Neuronal stem cell (in vitro differentiated cells): ENCODE results near the gene CASP10.
"Not testable (repeated sequence)": the region's sequence is repeated elsewhere in the genome, so short reads cannot be mapped to it uniquely, and the experiment has no call there.

ENCODE experiments used
- DNase-seq: peaks from one replicate; pipeline ENCODE4 v3.0.0-alpha.2; 2013; ENCODE audit warnings: low spot score
- H2AFZ ChIP-seq: one replicate; pipeline ENCODE4 v1.6.1; 2013; ENCODE audit warnings: mild to moderate bottlenecking, low read length, inconsistent platforms
- H2AK5ac ChIP-seq: 2 replicates; pipeline ENCODE4 v1.6.1; 2013; ENCODE audit warnings: low read depth, mild to moderate bottlenecking, inconsistent platforms, low read length, moderate library complexity, mixed read lengths
- H2BK120ac ChIP-seq: 2 replicates; pipeline ENCODE4 v1.6.1; 2013; ENCODE audit warnings: low read depth, mild to moderate bottlenecking, inconsistent platforms, low read length, moderate library complexity, mixed read lengths
- H2BK12ac ChIP-seq: one replicate; pipeline ENCODE4 v1.6.1; 2013; ENCODE audit warnings: low read length, inconsistent platforms
- H2BK15ac ChIP-seq: 2 replicates; pipeline ENCODE4 v1.6.1; 2013; ENCODE audit warnings: mild to moderate bottlenecking, low read length, inconsistent platforms, mixed read lengths
- H2BK5ac ChIP-seq: one replicate; pipeline ENCODE4 v1.6.1; 2013; ENCODE audit warnings: inconsistent platforms, mild to moderate bottlenecking, low read length, moderate library complexity
- H3K14ac ChIP-seq: one replicate; pipeline ENCODE4 v1.6.1; 2013; ENCODE audit warnings: low read length, inconsistent platforms
- H3K18ac ChIP-seq: 2 replicates; pipeline ENCODE4 v1.6.1; 2013; ENCODE audit warnings: low read length, inconsistent platforms
- H3K23ac ChIP-seq: 2 replicates; pipeline ENCODE4 v1.6.1; 2013; ENCODE audit warnings: low read depth, mild to moderate bottlenecking, mixed read lengths, low read length, inconsistent platforms; ENCODE audit not compliant: poor library complexity
- H3K27ac ChIP-seq: replicated peaks from 3 replicates; pipeline ENCODE4 v1.5.1; 2013; ENCODE audit warnings: low read length, inconsistent platforms
- H3K27me3 ChIP-seq, 3 experiments: 2 replicates each; pipeline ENCODE4 v1.6.1; 2013; ENCODE audit warnings: low read length in 3 of 3, mild to moderate bottlenecking in 2 of 3, inconsistent platforms in 1 of 3, low read depth in 1 of 3, mixed read lengths in 1 of 3, moderate library complexity in 1 of 3; ENCODE audit not compliant: control insufficient read depth in 3 of 3, insufficient read depth in 3 of 3
- H3K36me3 ChIP-seq, 2 donors: replicated peaks in 1 of 2; 2 replicates each; pipeline ENCODE4 v1.6.1; 2013; ENCODE audit warnings: low read length in 2 of 2; ENCODE audit not compliant: control insufficient read depth in 2 of 2, insufficient read depth in 2 of 2
- H3K4ac ChIP-seq: 2 replicates; pipeline ENCODE4 v1.6.1; 2013; ENCODE audit warnings: inconsistent platforms, mild to moderate bottlenecking, low read length, moderate library complexity
- H3K4me1 ChIP-seq, 2 donors: 1 replicate in 1 of 2; 2 replicates in 1 of 2; pipeline ENCODE4 v1.6.1; 2013; ENCODE audit warnings: low read length in 2 of 2, low read depth in 1 of 2; ENCODE audit not compliant: control insufficient read depth in 2 of 2, insufficient read depth in 1 of 2
- H3K4me2 ChIP-seq: one replicate; pipeline ENCODE4 v1.6.1; 2013; ENCODE audit warnings: mild to moderate bottlenecking, low read length, inconsistent platforms; ENCODE audit not compliant: insufficient read depth, poor library complexity, severe bottlenecking
- H3K4me3 ChIP-seq, 2 donors: 2 replicates each; pipeline ENCODE4 v1.5.1; 2013; ENCODE audit warnings: low read length in 2 of 2, mild to moderate bottlenecking in 2 of 2, inconsistent platforms in 1 of 2, moderate library complexity in 1 of 2
- H3K79me1 ChIP-seq: one replicate; pipeline ENCODE4 v1.6.1; 2013; ENCODE audit warnings: low read depth, mild to moderate bottlenecking, inconsistent platforms, low read length, moderate library complexity
- H3K9ac ChIP-seq: one replicate; pipeline ENCODE4 v1.6.1; 2013; ENCODE audit warnings: mild to moderate bottlenecking, low read depth, low read length, inconsistent platforms; ENCODE audit not compliant: poor library complexity
- H3K9me3 ChIP-seq, 2 donors: replicated peaks in 1 of 2; 2 replicates each; pipeline versions ENCODE3 to v1.6.1; 2013; ENCODE audit warnings: low read length in 2 of 2, mild to moderate bottlenecking in 2 of 2, inconsistent platforms in 1 of 2, low read depth in 1 of 2, mixed read lengths in 1 of 2, moderate library complexity in 1 of 2; ENCODE audit not compliant: control insufficient read depth in 2 of 2, insufficient read depth in 1 of 2
- H4K8ac ChIP-seq: one replicate; pipeline ENCODE4 v1.6.1; 2013; ENCODE audit warnings: low read depth, mild to moderate bottlenecking, inconsistent platforms, low read length, moderate library complexity
- H4K91ac ChIP-seq: one replicate; pipeline ENCODE4 v1.6.1; 2013; ENCODE audit warnings: low read length, low read depth, mild to moderate bottlenecking, inconsistent platforms; ENCODE audit not compliant: poor library complexity
- WGBS, 2 donors: extraction: QIAGEN DNeasy Blood & Tissue Kit; methylation state at CpG; one replicate each; pipeline ENCODE4 v1.1.7; 2013; ENCODE audit warnings: missing lambda C conversion rate in 2 of 2, mixed read lengths in 1 of 2; ENCODE audit not compliant: insufficient read length in 2 of 2, insufficient replicate concordance in 1 of 2; ENCODE audit errors: extremely low coverage in 2 of 2; 5-methylcytosine and 5-hydroxymethylcytosine counted together

The CASP10 gene

GRCh38 chr2:201137505-201138400 is 45.2 kb upstream of the CASP10 start:
- no peak for DNase-seq
- Histone ChIP-seq H2BK15ac (peak overlapping the region; percentile 58), H3K23ac (peak overlapping the region; percentile 73), H2BK12ac (no peak overlapping the region), H3K9ac (no peak overlapping the region), H4K8ac (no peak overlapping the region), H3K4me1 (peaks cover 0 to 2% of the 10 kb centered on the region in 2 donors), H3K27ac (no peak overlapping the region), H3K14ac (no peak overlapping the region), H3K79me1 (no peaks in the 10 kb centered on the region), H3K27me3 (peaks cover 0 to 5% (median 0%) of the 10 kb centered on the region in 3 experiments), H3K18ac (no peak overlapping the region), H3K4me3 (no peak overlapping the region), H2BK120ac (no peak overlapping the region), H2AFZ (no peak overlapping the region), H4K91ac (no peak overlapping the region), H3K4me2 (no peak overlapping the region), H2BK5ac (no peak overlapping the region), H3K9me3 (no peaks in the 10 kb centered on the region), H3K36me3 (peaks cover 3 to 8% of the 10 kb centered on the region in 2 donors), H2AK5ac (no peak overlapping the region), H3K4ac (no peak overlapping the region)
- no CpG with 5 or more reads among the region's 28 CpGs for WGBS, 2 donors

GRCh38 chr2:201138401-201138970 is 44.5 kb upstream of the CASP10 start:
- Histone ChIP-seq H3K4me1 (peaks cover 0 to 2% of the 10 kb centered on the region in 2 donors), H2AK5ac (no peak overlapping the region), H4K8ac (no peak overlapping the region), H3K4me3 (peak overlapping the region in 1 of 2 donors; percentile 3), H2BK5ac (no peak overlapping the region), H2BK120ac (no peak overlapping the region), H2BK15ac (peak overlapping the region; percentile 58), H3K27ac (no peak overlapping the region), H2BK12ac (no peak overlapping the region), H3K4ac (no peak overlapping the region), H3K14ac (no peak overlapping the region), H3K23ac (peak overlapping the region; percentile 73), H3K27me3 (peaks cover 0 to 5% (median 0%) of the 10 kb centered on the region in 3 experiments), H2AFZ (no peak overlapping the region), H3K4me2 (no peak overlapping the region), H3K9me3 (no peaks in the 10 kb centered on the region), H3K36me3 (peaks cover 3 to 8% of the 10 kb centered on the region in 2 donors), H3K18ac (peak overlapping the region; percentile 11), H4K91ac (no peak overlapping the region), H3K79me1 (no peaks in the 10 kb centered on the region), H3K9ac (peak overlapping the region; percentile 44)
- no CpG with 5 or more reads among the region's 15 CpGs for WGBS, 2 donors
- DNase-seq: no peak

GRCh38 chr2:201138986-201139781 is 43.8 kb upstream of the CASP10 start:
- not testable (repeated sequence) for H3K79me1 ChIP-seq, H3K4me1 ChIP-seq, H3K36me3 ChIP-seq, H3K18ac ChIP-seq, H3K4me3 ChIP-seq, H2BK12ac ChIP-seq, H2AK5ac ChIP-seq, H3K27ac ChIP-seq, H3K4ac ChIP-seq, H2BK5ac ChIP-seq, H3K23ac ChIP-seq, H4K8ac ChIP-seq, H3K27me3 ChIP-seq, H3K9me3 ChIP-seq, H4K91ac ChIP-seq, H3K9ac ChIP-seq, H3K14ac ChIP-seq, H2BK120ac ChIP-seq, H2BK15ac ChIP-seq, H2AFZ ChIP-seq, H3K4me2 ChIP-seq, DNase-seq
- no CpG with 5 or more reads among the region's 14 CpGs for WGBS, 2 donors
